Suprapubic skin (tissue), 4 donors: ENCODE measurements around the gene SRGAP2B.
"Not testable (repeated sequence)": the region's sequence is repeated elsewhere in the genome, so short reads cannot be mapped to it uniquely, and the experiment has no call there.

Experiments
- CTCF ChIP-seq, 2 donors: fragments of 200-600 bp in 1 of 2; fragments of 450-650 bp in 1 of 2; sonication (generic) in 1 of 2; IDR thresholded peaks; one replicate each; pipeline ENCODE4 v1.5.1; 2016 to 2019; ENCODE audit warnings: antibody characterized with exemption in 2 of 2, mild to moderate bottlenecking in 1 of 2, moderate library complexity in 1 of 2
- POLR2A ChIP-seq, 2 donors: fragments of 450-650 bp; IDR thresholded peaks; one replicate each; pipeline ENCODE4 v1.6.1; 2017; ENCODE audit warnings: antibody characterized with exemption in 2 of 2, mild to moderate bottlenecking in 2 of 2, moderate library complexity in 2 of 2
- POLR2AphosphoS5 ChIP-seq, 3 donors: sonication (generic); formaldehyde crosslinking; IDR thresholded peaks; one replicate each; pipeline ENCODE4 v1.6.1; 2017; ENCODE audit warnings: antibody characterized with exemption in 3 of 3

- TF ChIP-seq CTCF, POLR2AphosphoS5, POLR2A (IDR thresholded peaks at IDR 0.05): not testable (repeated sequence)
These were observed 81.8 kb downstream of the SRGAP2B start for GRCh38 chr1:145013353-145013752.
